K562 (cell line): ENCODE results near the gene KRT34.

ENCODE experiments used
- ELF1 ChIP-seq: fragments of 200-800 bp; sonication (Bioruptor generic); IDR thresholded peaks from 2 replicates; pipeline ENCODE4 v1.6.1; 2016; ENCODE audit warnings: missing genetic modification characterization, missing compliant biosample characterization
- ZNF175 ChIP-seq: fragments of 200-800 bp; sonication (Bioruptor generic); IDR thresholded peaks from 2 replicates; pipeline ENCODE4 v1.6.1; 2016; ENCODE audit warnings: low read depth, mild to moderate bottlenecking, missing genetic modification characterization, missing compliant biosample characterization

DNA sequence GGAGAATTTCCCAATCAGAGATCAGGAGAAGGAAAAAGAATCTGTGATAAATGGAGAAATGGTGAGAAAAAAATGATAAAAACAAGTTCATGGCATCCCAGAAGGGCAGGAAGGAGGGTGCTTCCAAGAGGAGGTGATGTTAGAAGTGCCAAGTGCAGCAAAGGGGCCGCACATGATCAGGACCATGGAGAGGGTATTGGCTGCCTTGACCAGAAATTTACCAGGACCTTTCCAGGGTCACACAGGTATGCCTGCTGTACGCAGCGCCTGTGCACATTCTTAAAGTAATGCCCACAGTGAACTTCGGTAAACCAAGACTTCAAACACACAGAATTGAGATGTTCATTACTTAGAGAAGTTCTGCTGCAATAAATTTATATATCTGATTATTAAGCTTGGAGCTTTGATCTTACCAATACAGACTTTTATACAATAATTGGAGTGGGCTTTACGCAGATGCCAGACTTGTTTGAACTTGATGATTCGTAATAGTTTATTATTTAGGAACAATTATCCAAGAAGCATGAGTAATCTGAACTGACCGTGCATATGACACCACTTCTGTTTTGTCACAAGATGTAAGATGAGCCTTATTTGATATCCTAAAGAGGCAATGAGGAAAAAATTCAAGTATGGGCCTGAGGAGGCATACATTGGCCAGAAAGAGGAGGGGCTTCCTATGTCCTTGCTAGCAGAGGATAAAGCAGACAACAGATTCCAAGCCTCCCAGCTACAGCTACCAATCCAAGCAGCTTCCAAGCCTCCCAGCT is 29.3 kb downstream of the KRT34 start:
- TF ChIP-seq ELF1 (tag) = no peak
- no peak for TF ChIP-seq ZNF175 (CRISPR knock-in tag)
